Stimulated activated CD8-positive, alpha-beta memory T cell treated with anti-CD3 and anti-CD28 coated beads, Interleukin-12 subunit alpha, Interleukin-12 subunit beta, amount 100 ng/mL, for 4 hours (primary cell): ENCODE results near the gene GAS2.

Experiments
- DNase-seq: peaks from one replicate; pipeline ENCODE4 v3.0.0-alpha.2; 2020; ENCODE audit warnings: low read depth

Gene GAS2

GRCh38 chr11:22674470-22675439, 8.3 kb downstream of the GAS2 start:
- no peak for DNase-seq

- no peak for DNase-seq
Observed at GRCh38 chr11:22677153-22677903, 10.9 kb downstream of the GAS2 start.

GRCh38 chr11:22680628-22681027, 14.2 kb downstream of the GAS2 start:
- DNase-seq: no peak

GRCh38 chr11:22681281-22681812, 14.9 kb downstream of the GAS2 start:
- DNase-seq: no peak

- DNase-seq: no peak
Observed at GRCh38 chr11:22684082-22684481, 17.7 kb downstream of the GAS2 start.

GRCh38 chr11:22685111-22685510, 18.7 kb downstream of the GAS2 start:
- DNase-seq: no peak

GRCh38 chr11:22688914-22689313, 22.5 kb downstream of the GAS2 start:
- no peak for DNase-seq

- DNase-seq: no peak
Observed at GRCh38 chr11:22690257-22690656, 23.8 kb downstream of the GAS2 start.

GRCh38 chr11:22690871-22691270, 24.5 kb downstream of the GAS2 start:
- DNase-seq: no peak

GRCh38 chr11:22699388-22699787, 33.0 kb downstream of the GAS2 start:
- DNase-seq: no peak

GRCh38 chr11:22702031-22702430, 35.6 kb downstream of the GAS2 start:
- no peak for DNase-seq

GRCh38 chr11:22703040-22703439, 36.6 kb downstream of the GAS2 start:
- DNase-seq: no peak

- no peak for DNase-seq
Observed at GRCh38 chr11:22703591-22703990, 37.2 kb downstream of the GAS2 start.

- no peak for DNase-seq
Observed at GRCh38 chr11:22707119-22707899, 40.9 kb downstream of the GAS2 start.

- no peak for DNase-seq
Observed at GRCh38 chr11:22711071-22711770, 44.8 kb downstream of the GAS2 start.

- DNase-seq: no peak
Observed at GRCh38 chr11:22711880-22712279, 45.5 kb downstream of the GAS2 start.

- no peak for DNase-seq
Observed at GRCh38 chr11:22713336-22713735, 46.9 kb downstream of the GAS2 start.

- no peak for DNase-seq
Observed at GRCh38 chr11:22715971-22716370, 49.6 kb downstream of the GAS2 start.

GRCh38 chr11:22720457-22720856, 54.0 kb downstream of the GAS2 start:
- no peak for DNase-seq

- no peak for DNase-seq
Observed at GRCh38 chr11:22723274-22723673, 56.9 kb downstream of the GAS2 start.

GRCh38 chr11:22725079-22725478, 58.7 kb downstream of the GAS2 start:
- DNase-seq: no peak
